ENCODE measurements around the gene ARHGAP24. TPM values are rescaled to one million over a fixed set of nuclear protein-coding genes. Genes with fewer than 3 reads are reported as not detected.

Gene ARHGAP24
- total RNA-seq, 2 donors from 2014 or later, result 66.8 to 85.6 TPM

GRCh38 chr4:85761803-85762528 is 287.0 kb downstream of the ARHGAP24 start:
- Mint-ChIP-seq H3K9me3 (peaks cover 3% of the 10 kb centered on the region), H3K27me3 (ENCODE audit: insufficient read depth) (no peaks in the 10 kb centered on the region), H3K27ac (no peak overlapping the region), H3K4me3 (no peak overlapping the region), H3K4me1 (peaks cover 43% of the 10 kb centered on the region), H3K36me3 (ENCODE audit: low read depth) (no peaks in the 10 kb centered on the region)
- no peak overlapping the region for H3K9ac ChIP-seq (ENCODE audit: extremely low read depth, low read length, poor library complexity, severe bottlenecking)
- no peaks in the 10 kb centered on the region for H3K36me3 ChIP-seq (ENCODE audit: control insufficient read depth, insufficient read depth, low read length)
- WGBS, 2 experiments (ENCODE audit: insufficient coverage in 1 of 2, insufficient read length in 1 of 2), result 0 to 65% methylated on average over 2 to 7 of the region's 7 CpGs
- H3K4me1 ChIP-seq (ENCODE audit: control insufficient read depth, insufficient read depth, low read length), result peaks cover 18% of the 10 kb centered on the region
- TF ChIP-seq CTCF (conservative IDR thresholded peaks at IDR 0.05), result no peak
- no peak for DNase-seq
- H3K4me3 ChIP-seq (ENCODE audit: low read length), result no peak overlapping the region
- H3K9me3 ChIP-seq (ENCODE audit: control insufficient read depth, low read length), result no peaks in the 10 kb centered on the region
- no peaks in the 10 kb centered on the region for H3K27me3 ChIP-seq (ENCODE audit: control insufficient read depth, insufficient read depth, low read length, poor library complexity, severe bottlenecking)
- H3K27ac ChIP-seq (ENCODE audit: low read depth, low read length), result no peak overlapping the region

- no peaks in the 10 kb centered on the region for H3K27me3 Mint-ChIP-seq (ENCODE audit: insufficient read depth)
- Histone ChIP-seq H3K4me3 (ENCODE audit: low read length) (no peak overlapping the region), H3K9ac (ENCODE audit: extremely low read depth, low read length, poor library complexity, severe bottlenecking) (no peak overlapping the region), H3K27ac (ENCODE audit: low read depth, low read length) (no peak overlapping the region), H3K4me1 (ENCODE audit: control insufficient read depth, insufficient read depth, low read length) (peaks cover 18% of the 10 kb centered on the region), H3K9me3 (ENCODE audit: control insufficient read depth, low read length) (no peaks in the 10 kb centered on the region), H3K27me3 (ENCODE audit: control insufficient read depth, insufficient read depth, low read length, poor library complexity, severe bottlenecking) (no peaks in the 10 kb centered on the region), H3K36me3 (ENCODE audit: control insufficient read depth, insufficient read depth, low read length) (no peaks in the 10 kb centered on the region)
- H3K36me3 Mint-ChIP-seq (ENCODE audit: low read depth), result no peaks in the 10 kb centered on the region
- no peak overlapping the region for H3K27ac Mint-ChIP-seq
- no peak overlapping the region for H3K4me3 Mint-ChIP-seq
- 90% methylated on average over 2 of the region's 2 CpGs; no CpG with 5 or more reads in 1 of the 2 experiments for WGBS, 2 experiments (ENCODE audit: insufficient coverage in 1 of 2, insufficient read length in 1 of 2)
- peaks cover 3% of the 10 kb centered on the region for H3K9me3 Mint-ChIP-seq
- no peak for DNase-seq
- H3K4me1 Mint-ChIP-seq, result peaks cover 46% of the 10 kb centered on the region
- no peak for TF ChIP-seq CTCF (conservative IDR thresholded peaks at IDR 0.05)
Observed at GRCh38 chr4:85762529-85762871, 287.6 kb downstream of the ARHGAP24 start.

GRCh38 chr4:85763202-85763601 is 288.3 kb downstream of the ARHGAP24 start:
- Mint-ChIP-seq H3K27me3 (ENCODE audit: insufficient read depth) (no peaks in the 10 kb centered on the region), H3K27ac (no peak overlapping the region), H3K36me3 (ENCODE audit: low read depth) (no peaks in the 10 kb centered on the region), H3K4me1 (peaks cover 50% of the 10 kb centered on the region), H3K9me3 (no peaks in the 10 kb centered on the region), H3K4me3 (no peak overlapping the region)
- Histone ChIP-seq H3K9ac (ENCODE audit: extremely low read depth, low read length, poor library complexity, severe bottlenecking) (no peak overlapping the region), H3K9me3 (ENCODE audit: control insufficient read depth, low read length) (no peaks in the 10 kb centered on the region), H3K27me3 (ENCODE audit: control insufficient read depth, insufficient read depth, low read length, poor library complexity, severe bottlenecking) (no peaks in the 10 kb centered on the region), H3K4me1 (ENCODE audit: control insufficient read depth, insufficient read depth, low read length) (peaks cover 18% of the 10 kb centered on the region), H3K36me3 (ENCODE audit: control insufficient read depth, insufficient read depth, low read length) (no peaks in the 10 kb centered on the region), H3K4me3 (ENCODE audit: low read length) (no peak overlapping the region), H3K27ac (ENCODE audit: low read depth, low read length) (no peak overlapping the region)
- DNase-seq, result no peak
- no peak for TF ChIP-seq CTCF (conservative IDR thresholded peaks at IDR 0.05)
- 0 to 46% methylated on average over 1 to 2 of the region's 2 CpGs for WGBS, 2 experiments (ENCODE audit: insufficient coverage in 1 of 2, insufficient read length in 1 of 2)

All from endodermal cell (in vitro differentiated cells).